LNCAP (cell line): ENCODE results near the gene SCGB1D2.

Experiments
- TF ChIP-seq, protein P1 (sequence below): fragments of 450-650 bp; IDR thresholded peaks from 2 replicates; pipeline ENCODE4 v1.5.1; 2017; ENCODE audit warnings: mild to moderate bottlenecking

The SCGB1D2 gene

GRCh38 chr11:62267050-62267449 lies 25.0 kb downstream of the SCGB1D2 start:
- TF ChIP-seq, protein P1, sequence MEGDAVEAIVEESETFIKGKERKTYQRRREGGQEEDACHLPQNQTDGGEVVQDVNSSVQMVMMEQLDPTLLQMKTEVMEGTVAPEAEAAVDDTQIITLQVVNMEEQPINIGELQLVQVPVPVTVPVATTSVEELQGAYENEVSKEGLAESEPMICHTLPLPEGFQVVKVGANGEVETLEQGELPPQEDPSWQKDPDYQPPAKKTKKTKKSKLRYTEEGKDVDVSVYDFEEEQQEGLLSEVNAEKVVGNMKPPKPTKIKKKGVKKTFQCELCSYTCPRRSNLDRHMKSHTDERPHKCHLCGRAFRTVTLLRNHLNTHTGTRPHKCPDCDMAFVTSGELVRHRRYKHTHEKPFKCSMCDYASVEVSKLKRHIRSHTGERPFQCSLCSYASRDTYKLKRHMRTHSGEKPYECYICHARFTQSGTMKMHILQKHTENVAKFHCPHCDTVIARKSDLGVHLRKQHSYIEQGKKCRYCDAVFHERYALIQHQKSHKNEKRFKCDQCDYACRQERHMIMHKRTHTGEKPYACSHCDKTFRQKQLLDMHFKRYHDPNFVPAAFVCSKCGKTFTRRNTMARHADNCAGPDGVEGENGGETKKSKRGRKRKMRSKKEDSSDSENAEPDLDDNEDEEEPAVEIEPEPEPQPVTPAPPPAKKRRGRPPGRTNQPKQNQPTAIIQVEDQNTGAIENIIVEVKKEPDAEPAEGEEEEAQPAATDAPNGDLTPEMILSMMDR = no peak

GRCh38 chr11:62267576-62267975 lies 25.5 kb downstream of the SCGB1D2 start:
- TF ChIP-seq, protein P1 = no peak

GRCh38 chr11:62269654-62270278 lies 27.7 kb downstream of the SCGB1D2 start, which contains the start of gene SCGB2A2:
Gene SCGB2A2 (plus strand): TSS chr11:62270158. CDS start chr11:62270217, 59 bp downstream.
- TF ChIP-seq, protein P1 = peak; percentile 71

- TF ChIP-seq, protein P1 = no peak
Measured at GRCh38 chr11:62273284-62273683, 31.2 kb downstream of the SCGB1D2 start.

DNA sequence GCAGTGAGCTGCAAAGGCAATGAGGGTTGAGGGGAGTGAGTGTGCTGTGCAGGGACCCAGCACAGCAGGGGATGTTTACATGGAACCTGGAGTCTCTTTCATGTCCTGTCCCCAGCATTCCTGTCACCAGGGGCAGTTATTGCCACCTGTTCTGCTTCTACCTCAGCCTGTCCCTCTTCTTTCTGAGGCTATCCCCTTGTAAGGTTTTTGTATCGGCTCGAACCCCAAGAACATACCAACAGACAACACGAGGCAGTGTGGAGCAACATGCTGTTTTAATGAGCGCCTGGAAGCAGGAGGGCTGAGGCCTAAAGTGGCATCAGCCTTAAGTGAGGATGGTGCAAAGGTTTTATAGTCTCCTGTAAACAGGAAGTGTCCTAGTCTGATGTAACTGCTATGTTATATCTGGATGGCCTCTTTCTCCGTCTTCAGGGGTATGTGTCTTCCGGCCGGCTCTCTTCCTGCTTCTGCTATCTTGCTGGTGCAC lies 31.8 kb downstream of the SCGB1D2 start:
- TF ChIP-seq, protein P1 = no peak

- TF ChIP-seq, protein P1 = no peak
Measured at GRCh38 chr11:62280452-62280851, 38.4 kb downstream of the SCGB1D2 start.
